Inflammatory macrophage treated with lipopolysaccharide for 1 hour (primary cell): ENCODE measurements around the gene RTN4.
"Not testable (repeated sequence)": the region's sequence is repeated elsewhere in the genome, so short reads cannot be mapped to it uniquely, and the experiment has no call there.

Experiments used
- DNase-seq, 2 donors: peaks; one replicate each; pipeline ENCODE4 v3.0.0-alpha.2; 2020 to 2022

The RTN4 gene, protein sequence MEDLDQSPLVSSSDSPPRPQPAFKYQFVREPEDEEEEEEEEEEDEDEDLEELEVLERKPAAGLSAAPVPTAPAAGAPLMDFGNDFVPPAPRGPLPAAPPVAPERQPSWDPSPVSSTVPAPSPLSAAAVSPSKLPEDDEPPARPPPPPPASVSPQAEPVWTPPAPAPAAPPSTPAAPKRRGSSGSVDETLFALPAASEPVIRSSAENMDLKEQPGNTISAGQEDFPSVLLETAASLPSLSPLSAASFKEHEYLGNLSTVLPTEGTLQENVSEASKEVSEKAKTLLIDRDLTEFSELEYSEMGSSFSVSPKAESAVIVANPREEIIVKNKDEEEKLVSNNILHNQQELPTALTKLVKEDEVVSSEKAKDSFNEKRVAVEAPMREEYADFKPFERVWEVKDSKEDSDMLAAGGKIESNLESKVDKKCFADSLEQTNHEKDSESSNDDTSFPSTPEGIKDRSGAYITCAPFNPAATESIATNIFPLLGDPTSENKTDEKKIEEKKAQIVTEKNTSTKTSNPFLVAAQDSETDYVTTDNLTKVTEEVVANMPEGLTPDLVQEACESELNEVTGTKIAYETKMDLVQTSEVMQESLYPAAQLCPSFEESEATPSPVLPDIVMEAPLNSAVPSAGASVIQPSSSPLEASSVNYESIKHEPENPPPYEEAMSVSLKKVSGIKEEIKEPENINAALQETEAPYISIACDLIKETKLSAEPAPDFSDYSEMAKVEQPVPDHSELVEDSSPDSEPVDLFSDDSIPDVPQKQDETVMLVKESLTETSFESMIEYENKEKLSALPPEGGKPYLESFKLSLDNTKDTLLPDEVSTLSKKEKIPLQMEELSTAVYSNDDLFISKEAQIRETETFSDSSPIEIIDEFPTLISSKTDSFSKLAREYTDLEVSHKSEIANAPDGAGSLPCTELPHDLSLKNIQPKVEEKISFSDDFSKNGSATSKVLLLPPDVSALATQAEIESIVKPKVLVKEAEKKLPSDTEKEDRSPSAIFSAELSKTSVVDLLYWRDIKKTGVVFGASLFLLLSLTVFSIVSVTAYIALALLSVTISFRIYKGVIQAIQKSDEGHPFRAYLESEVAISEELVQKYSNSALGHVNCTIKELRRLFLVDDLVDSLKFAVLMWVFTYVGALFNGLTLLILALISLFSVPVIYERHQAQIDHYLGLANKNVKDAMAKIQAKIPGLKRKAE

DNA sequence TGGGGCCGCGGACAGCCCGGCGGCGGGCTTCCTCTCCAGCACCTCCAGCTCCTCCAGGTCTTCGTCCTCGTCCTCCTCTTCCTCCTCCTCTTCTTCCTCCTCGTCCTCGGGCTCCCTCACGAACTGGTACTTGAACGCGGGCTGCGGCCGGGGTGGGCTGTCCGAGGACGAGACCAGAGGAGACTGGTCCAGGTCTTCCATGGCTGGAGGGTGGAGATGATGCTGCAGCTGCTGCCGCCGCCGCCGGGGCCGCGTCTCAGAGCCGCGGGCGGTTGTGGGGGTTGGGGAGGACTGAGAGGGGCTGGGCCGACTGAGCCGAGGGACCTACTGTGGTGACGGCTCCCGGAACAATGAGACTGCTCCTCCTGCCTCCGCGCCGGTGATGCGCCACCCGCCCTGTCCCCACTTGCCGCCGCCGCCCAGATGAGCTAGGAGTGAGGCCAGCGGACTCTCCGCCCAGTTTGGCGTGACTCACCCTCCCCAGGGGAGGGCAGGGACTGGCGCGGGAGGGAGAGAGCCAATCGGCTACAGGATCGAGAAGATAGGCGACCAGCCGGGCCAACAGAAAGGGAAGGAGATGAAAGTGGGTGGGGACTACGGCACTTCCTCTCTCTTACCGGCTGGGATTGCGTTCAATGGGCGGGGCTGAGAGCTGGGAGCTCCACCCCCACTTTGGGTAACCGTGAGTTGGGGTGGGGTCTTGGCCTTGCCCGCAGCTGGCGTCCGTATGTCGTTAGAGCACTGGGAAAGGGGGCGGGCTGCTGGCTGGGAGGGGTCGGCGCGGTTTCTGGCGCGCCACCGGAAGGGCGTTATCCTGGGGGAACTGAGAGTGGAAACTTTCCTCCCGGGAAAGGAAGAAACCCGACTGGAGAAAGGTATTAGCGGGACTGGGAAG lies at the start of gene RTN4:
TSS of gene RTN4 (minus strand) at position 352 of the 895 bp plus-strand sequence. CDS start at position 201, 151 bp downstream.
- peak; percentile 98 to 99 for DNase-seq

DNA sequence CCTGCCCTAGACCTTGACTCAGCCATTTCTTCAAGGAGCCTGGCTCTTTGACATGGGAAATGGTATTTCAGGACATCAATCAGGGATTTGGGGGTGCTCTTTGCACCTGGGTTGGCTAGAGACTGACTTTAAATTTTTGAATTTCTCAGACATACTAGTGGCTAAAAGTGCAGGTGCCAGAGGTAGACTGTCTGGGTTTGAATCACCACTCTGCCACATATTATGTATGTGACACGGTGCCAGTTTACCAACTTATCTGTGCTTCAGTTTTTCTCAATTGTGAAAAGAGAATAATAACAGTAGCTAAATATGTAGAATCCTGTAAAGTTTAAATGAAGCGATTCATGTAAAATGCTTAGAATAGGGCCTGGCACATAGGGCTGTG lies 49.2 kb upstream of the RTN4 start:
- no peak for DNase-seq

DNA sequence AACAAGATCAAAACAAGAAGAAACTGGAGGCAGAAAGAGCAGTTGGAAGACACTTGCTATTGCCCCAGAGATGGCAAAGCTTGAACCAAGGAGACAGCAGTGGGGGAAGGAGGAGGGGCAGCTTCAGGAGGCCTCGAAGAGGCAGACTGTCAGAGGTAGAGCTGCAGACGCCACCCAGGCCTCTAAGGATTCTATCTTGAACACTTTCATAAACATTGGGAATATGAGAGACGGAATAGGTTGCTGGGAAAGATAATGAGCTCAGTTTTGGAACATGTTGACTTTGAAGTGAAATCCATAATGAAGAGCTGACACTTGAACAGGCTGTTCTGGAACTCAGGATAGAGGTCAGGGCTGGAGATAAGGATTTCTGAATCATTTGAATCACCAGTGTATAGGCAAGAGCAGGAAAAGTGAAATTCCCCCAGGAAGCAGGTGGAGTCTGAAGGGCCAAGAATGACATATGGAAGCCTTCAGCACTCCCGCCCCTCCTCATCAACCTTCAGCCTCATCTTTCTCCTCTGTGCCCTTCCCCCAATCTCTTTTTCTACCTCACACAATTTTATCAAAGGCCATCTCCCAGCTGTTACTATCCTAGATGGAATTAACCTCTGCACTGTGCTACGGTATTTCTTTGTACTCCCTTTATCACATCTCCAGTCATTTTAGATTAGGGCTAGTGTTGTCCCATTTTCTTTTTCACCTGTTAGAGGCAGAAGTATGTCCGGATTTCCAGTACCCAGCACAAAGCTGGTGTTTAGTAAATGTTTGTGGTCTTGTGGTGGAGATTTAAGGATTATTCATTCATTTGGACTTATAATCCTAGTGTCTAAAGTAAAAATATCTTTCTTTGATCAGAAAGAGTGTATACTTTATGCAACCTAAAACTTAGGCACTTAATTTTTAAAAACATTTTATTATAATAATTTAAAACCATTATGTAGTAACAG lies 47.5 kb upstream of the RTN4 start:
- no peak for DNase-seq

DNA sequence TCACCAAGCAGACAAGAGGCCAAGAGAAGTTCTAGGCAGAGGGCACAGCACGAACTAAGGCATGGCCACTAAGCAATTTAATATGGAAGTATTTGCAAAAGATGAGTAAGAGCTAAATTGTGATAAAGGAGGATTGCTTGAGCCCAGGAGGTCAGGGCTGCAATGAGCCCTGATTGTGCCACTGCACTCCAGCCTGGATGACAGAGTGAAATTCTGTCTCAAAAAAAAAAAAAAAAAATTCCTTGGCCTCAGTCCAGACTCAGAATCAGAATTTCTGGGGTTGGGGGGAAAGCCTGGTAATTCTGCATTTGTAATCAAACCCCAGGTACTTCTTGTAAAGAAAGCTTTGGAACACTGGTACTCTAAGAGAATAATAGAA lies 46.8 kb upstream of the RTN4 start:
- DNase-seq = no peak

DNA sequence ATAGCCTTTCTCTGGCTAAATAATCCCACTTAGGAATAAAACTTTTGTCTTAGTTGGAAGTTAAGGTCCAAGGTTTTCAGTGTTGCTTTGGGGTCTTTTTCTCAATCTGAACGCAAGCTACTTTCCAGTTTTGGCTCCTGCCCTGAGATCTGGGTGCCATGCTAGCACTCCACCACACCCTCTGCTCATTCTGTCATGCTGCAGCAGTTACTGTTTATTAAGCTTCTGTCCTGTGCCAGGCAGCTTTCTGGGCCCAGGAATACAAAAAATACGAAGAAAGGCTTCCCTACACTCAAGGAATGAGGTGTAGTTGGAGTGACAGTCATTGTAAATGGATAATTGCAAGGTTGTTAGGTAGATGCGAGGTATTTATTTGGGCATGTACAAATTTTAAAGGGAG lies 46.3 kb upstream of the RTN4 start:
- DNase-seq = no peak

DNA sequence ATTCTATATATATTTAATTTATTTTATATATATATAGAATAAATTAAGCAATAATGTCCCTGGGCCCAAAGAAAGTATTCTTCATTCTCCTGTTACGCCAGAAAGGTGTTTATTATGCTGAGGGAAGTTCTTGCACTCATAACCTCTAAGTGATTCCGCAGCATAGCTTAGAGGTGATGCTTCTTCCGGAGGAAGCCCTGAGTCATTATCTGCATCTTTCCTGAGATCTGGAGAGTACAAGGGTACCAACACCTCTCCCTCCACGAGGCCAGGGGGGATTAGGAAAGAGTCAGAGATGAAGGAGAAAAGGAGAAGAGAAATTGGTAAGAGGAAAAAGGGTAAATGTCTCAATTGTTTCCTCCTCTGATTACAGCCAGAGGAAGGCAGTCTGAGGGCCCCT lies 43.1 kb upstream of the RTN4 start:
- DNase-seq = no peak

DNA sequence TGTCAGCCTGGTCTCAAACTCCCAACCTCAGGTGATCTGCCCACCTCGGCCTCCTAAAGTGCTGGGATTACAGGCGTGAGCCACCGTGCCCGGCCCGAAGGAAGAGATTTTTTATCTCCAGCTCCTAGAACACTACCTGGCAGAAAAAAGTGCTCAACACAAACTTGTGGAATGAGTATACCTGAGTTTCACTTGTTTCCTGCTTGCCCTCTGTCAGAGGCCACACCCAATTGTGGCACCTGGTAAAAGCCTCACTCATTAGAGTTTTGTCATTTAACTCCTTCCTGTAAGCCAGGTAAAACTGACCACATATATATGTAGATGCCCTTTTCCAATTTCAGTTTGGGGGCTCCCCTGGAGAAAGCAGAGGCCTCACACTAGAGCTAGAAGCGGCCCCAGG lies 42.2 kb upstream of the RTN4 start:
- no peak for DNase-seq

DNA sequence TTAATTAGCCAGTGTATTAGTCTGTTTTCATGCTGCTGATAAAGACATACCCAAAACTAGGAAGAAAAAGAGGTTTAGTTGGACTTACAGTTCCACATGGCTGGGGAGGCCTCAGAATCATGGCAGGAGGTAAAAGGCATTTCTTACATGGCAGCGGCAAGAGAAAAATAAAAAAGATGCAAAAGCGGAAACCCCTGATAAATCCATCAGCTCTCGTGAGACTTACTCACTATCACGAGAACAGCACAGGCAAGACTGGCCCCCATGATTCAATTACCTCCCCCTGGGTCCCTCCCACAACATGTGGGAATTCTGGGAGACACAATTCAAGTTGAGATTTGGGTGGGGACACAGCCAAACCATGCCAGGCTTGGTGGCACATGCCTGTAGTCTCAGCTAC lies 41.4 kb upstream of the RTN4 start:
- peak in 1 of 2 donors; percentile 25 for DNase-seq

DNA sequence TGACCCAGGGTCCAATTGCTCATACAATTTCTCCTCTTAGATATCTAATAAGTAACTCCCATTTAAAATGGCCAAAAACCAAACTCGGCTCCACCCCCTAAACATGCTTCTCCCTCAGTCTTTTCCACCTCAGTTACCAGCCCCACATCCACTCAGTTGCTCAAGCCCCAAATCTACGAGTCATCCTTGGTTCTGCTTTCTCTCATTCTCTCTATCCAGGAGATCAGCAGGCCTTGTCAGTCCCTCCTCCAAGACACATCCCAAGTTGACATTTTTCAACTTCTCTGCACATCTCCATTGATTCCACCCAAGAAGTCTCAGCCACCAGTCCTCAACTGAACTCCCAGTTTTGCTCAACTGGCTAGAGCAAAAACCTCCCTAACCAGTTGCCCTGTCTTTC lies 40.5 kb upstream of the RTN4 start:
- no peak for DNase-seq

DNA sequence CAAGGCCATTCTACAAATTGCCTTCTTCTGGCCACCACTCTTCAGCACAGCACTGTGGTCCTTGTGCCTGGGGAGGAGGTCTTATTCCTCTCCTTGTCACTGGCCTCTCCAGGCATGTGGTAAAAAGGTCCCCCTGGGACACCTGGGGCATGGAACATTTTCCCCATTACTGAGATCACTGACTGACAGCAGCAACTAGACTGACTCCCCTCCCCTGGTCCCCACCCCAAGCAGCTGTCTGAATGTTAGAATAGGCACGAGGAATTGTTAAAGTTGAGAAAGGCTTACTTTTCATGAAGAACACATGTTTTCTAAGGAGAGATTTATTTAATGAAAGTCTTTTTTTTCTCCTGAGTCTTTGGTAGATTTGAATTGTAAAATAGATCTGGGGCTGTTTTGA lies 39.5 kb upstream of the RTN4 start:
- no peak for DNase-seq

DNA sequence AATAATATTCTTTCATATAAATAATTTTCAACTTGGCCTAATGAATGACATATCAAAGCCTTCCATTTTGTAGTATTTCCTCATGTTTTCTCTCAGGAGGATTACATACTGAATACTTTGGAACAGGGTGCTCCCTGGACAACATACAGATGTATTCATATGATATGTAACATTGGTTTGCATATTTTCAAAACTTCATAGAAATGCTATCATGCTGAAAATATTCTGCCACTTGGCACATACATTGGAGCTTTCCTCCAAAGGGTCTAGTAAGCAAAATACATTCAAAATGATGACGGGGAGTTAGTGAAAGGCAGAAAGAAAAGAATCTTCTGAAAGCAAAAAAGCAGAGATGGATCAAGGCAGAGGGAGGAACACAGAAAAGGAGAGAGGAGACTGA lies 38.1 kb upstream of the RTN4 start:
- DNase-seq = no peak

DNA sequence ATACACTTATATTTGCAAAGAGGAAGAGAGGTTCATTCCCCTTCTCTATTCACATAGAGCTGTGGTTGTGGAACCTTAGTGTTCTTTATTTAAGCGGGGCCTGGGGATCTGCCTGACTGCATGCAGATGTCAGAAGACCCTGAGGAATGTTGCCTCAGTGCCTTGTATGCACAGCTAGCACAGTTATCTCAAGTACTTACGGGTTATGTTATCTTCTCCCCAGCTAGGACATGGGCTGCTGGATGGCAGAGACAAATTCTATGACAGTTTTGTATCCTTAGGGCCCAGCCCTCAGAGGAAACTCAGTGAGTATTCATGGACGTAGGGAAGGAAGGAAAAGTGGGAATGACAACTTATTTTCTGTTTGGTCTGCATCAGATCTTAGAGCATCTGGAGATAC lies 37.7 kb upstream of the RTN4 start:
- no peak for DNase-seq

DNA sequence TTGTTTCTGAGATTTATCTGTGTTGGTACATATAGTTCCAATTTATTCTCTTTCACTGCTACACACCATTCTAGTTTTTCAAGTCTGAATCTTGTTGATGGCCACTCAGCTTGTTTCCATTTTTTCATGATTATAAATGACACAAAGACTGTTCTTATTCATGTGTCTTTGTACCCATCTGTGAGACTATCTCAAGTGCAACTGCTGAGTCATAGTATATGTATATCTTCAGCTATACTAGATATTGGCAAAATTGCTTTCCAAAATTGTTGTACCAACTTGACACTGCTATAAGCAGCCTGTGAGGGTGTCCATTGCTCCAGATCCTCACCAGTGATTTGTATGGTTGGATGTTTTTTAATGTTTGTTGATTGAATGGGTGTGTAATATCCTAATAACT lies 37.2 kb upstream of the RTN4 start:
- no peak for DNase-seq

DNA sequence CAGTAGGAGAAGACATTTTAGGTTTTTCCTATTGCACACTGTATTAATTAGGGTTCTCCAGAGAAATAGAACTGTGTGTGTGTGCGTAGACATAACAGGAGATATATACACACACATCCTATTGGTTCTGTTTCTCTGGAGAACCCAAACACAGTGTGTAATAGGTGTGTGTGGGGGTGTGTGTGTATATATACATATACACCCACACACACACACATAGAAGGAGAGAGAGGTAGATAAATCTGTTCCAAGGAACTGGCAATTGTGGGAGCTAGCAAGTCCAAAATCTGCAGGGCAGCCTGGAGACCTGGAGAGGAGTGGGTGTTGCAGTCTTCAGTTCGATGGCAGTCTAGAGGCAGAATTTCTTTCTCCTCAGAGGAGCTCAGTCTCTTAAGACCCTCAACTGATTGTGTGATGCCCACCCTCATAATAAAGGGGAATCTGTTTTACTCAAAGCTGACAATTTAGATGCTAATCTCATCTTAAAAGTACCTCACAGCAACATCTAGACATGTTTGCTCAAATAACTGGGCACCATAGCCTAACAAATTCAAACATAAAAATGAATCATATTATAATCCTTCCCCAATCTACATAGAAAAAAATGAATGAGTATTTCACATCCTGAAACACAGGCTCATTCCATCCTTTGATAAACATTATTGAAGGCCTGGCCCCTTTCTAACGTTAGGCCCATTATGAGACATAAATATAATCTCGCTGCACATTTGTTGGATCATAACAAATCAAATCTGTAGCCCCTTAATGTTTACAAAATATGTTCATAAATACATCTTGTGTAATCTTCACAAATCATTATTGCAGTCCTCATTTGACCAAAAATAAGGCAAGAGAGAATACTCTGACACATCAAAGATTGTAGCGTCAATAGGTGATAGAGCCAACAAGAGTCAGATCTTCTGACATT lies 35.1 kb upstream of the RTN4 start:
- no peak for DNase-seq

DNA sequence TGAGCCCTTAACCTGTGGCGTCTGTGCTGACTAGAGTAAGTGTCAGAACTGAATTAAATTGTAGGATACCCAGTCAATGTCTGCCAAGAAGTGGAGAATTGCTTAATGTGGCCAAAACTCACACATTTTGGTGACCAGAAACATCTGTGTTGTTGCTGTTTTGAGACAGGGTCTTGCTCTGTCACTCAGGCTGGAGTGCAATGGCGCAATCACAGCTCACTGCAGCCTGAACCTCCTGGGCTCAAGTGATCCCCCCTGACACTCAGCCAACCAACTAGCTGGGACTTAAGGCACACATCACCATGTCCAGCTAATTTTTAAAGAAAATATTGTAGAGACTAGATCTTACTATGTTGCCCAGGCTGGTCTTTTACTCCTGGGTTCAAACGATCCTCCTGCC lies 34.4 kb upstream of the RTN4 start:
- DNase-seq = no peak

DNA sequence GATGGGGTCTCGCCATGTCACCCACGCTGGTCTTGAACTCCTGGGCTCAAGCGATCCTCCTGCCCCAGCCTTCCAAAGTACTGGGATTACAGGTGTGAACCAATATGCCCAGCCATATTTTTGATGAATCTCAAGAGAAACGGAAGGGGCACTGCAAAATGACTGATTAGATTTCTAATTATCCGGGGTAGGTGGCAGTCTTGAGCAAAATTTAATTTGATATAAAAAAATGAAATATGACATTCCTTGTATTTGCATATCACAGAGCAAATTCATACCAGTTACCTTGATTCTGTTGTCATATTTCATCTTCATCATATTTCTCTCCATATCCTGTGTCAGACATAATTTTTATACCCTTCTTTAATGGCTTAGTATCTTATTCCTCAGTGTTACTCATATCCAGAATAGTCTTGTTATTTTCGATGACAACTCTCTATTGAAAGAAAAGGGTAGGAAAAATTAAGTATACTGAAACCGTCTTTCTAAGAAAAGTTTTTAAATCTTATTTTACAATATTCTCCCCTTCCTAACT lies 30.0 kb upstream of the RTN4 start:
- no peak for DNase-seq

DNA sequence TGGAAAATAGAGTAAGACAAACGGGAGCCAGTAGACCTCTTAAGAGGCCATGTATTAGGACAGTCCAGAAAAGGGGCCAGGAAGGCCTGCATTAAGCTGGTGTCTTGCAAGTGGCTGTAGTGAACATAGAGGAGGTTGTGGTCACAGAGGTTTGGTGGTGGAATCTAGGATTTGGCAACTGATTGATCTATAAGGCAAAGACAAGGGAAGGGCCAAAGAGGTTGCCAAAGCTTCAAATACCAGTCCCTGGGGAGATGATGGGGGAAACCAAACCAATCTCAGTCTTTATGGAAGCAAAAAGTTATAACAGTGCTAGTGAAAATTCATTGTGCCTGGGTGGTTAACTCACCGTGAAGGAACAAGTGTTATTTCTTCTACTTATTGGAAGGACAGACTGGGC lies 28.7 kb upstream of the RTN4 start:
- DNase-seq = no peak

DNA sequence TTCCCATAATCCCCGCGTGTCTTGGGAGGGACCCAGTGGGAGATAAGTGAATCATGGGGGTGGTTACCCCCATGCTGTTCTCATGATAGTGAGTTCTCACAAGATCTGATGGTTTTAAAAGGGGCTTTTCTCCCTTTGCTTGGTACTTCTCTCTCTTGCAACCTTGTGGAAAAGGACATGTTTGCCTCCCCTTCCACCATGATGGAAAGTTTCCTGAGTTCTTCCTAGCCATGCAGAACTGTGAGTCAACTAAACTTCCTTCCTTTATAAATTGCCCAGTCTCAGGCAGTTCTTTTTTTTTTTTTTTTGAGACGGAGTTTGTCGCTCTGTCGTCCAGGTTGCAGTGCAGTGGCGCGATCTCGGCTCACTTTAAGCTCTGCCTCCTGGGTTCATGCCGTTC lies 26.5 kb upstream of the RTN4 start:
- peak in 1 of 2 donors; percentile 24 for DNase-seq

DNA sequence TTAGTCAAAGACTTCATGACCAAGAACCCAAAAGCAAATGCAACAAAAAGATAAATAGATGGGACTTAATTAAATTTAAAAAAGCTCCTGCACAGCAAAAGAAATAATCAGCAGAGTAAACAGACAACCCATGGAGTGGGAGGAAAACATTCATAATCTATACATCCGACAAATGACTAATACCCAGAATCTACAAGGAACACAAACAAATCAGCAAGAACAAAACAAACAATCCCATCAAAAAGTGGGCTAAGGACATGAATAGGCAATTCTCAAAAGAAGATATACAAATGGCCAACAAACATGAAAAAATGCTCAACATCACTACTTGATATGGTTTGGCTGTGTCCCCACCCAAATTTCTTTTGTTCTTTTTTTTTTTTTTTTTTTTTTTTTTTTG lies 25.8 kb upstream of the RTN4 start:
- not testable (repeated sequence) for DNase-seq
